HG02884 (cell line): ENCODE measurements around the gene ZNF207.
A peak's percentile ranks its signal among the peaks of the same experiment; 100 is the strongest.
"Not testable (repeated sequence)": the region's sequence is repeated elsewhere in the genome, so short reads cannot be mapped to it uniquely, and the experiment has no call there.

Experiments
- ATAC-seq: cut with Tn5 transposase; IDR thresholded peaks from one replicate; pipeline ENCODE4 v1.9.1; 2021; ENCODE audit warnings: mild to moderate bottlenecking, moderate library complexity; ENCODE audit not compliant: unreplicated experiment

The ZNF207 gene

GRCh38 chr17:32335046-32335445 is 14.9 kb upstream of the ZNF207 start:
- no peak for ATAC-seq

- ATAC-seq, result no peak
These were observed 14.3 kb upstream of the ZNF207 start for GRCh38 chr17:32335687-32336086.

- no peak for ATAC-seq
These were observed 8.7 kb upstream of the ZNF207 start for GRCh38 chr17:32341141-32341856.

- peak; percentile 75 for ATAC-seq
These were observed 7.9 kb upstream of the ZNF207 start, which contains the start of gene C17orf75 for GRCh38 chr17:32341857-32342602. C17orf75 (minus strand) TSS chr17:32342173; CDS start chr17:32342139, 34 bp downstream.

- ATAC-seq, result no peak
These were observed 7.2 kb upstream of the ZNF207 start for GRCh38 chr17:32342603-32343325.

- ATAC-seq, result no peak
These were observed 3.9 kb upstream of the ZNF207 start for GRCh38 chr17:32345951-32346600.

GRCh38 chr17:32348483-32348800 is 1.5 kb upstream of the ZNF207 start:
- no peak for ATAC-seq

- ATAC-seq, result no peak
These were observed 479 bp upstream of the ZNF207 start for GRCh38 chr17:32349503-32349853.

GRCh38 chr17:32350666-32351418 is 885 bp downstream of the ZNF207 start:
- no peak for ATAC-seq

- ATAC-seq, result not testable (repeated sequence)
These were observed 2.8 kb downstream of the ZNF207 start for GRCh38 chr17:32352734-32353133.

GRCh38 chr17:32355649-32356377 is 5.9 kb downstream of the ZNF207 start:
- ATAC-seq, result no peak

- ATAC-seq, result no peak
These were observed 6.4 kb downstream of the ZNF207 start for GRCh38 chr17:32356378-32356743.

GRCh38 chr17:32356750-32357149 is 6.8 kb downstream of the ZNF207 start:
- ATAC-seq, result no peak

GRCh38 chr17:32357615-32358014 is 7.7 kb downstream of the ZNF207 start:
- no peak for ATAC-seq

GRCh38 chr17:32361270-32361669 is 11.3 kb downstream of the ZNF207 start:
- ATAC-seq, result no peak

- no peak for ATAC-seq
These were observed 20.5 kb downstream of the ZNF207 start for GRCh38 chr17:32370426-32370825.

GRCh38 chr17:32382526-32383223 is 32.7 kb downstream of the ZNF207 start:
- ATAC-seq, result no peak

- ATAC-seq, result no peak
These were observed 34.0 kb downstream of the ZNF207 start for GRCh38 chr17:32383926-32384434.

GRCh38 chr17:32385121-32385520 is 35.2 kb downstream of the ZNF207 start:
- ATAC-seq, result no peak
